OCI-LY1 (cell line): ENCODE results near the gene CBX4.

ENCODE experiments used
- EZH2 ChIP-seq: fragments of 200-600 bp; sonication (generic), shearing (Covaris generic); IDR thresholded peaks from 2 replicates; pipeline ENCODE4 v1.8.0; 2017; ENCODE audit warnings: borderline replicate concordance, mixed run types, mild to moderate bottlenecking, antibody characterized with exemption, low read length, moderate library complexity, mixed read lengths
- TF ChIP-seq, protein P1 (sequence below): fragments of 200-600 bp; sonication (generic), shearing (Covaris generic); IDR thresholded peaks from 2 replicates; pipeline ENCODE4 v1.5.1; 2017; ENCODE audit warnings: mild to moderate bottlenecking, antibody characterized with exemption, low read length, moderate library complexity, mixed read lengths

DNA sequence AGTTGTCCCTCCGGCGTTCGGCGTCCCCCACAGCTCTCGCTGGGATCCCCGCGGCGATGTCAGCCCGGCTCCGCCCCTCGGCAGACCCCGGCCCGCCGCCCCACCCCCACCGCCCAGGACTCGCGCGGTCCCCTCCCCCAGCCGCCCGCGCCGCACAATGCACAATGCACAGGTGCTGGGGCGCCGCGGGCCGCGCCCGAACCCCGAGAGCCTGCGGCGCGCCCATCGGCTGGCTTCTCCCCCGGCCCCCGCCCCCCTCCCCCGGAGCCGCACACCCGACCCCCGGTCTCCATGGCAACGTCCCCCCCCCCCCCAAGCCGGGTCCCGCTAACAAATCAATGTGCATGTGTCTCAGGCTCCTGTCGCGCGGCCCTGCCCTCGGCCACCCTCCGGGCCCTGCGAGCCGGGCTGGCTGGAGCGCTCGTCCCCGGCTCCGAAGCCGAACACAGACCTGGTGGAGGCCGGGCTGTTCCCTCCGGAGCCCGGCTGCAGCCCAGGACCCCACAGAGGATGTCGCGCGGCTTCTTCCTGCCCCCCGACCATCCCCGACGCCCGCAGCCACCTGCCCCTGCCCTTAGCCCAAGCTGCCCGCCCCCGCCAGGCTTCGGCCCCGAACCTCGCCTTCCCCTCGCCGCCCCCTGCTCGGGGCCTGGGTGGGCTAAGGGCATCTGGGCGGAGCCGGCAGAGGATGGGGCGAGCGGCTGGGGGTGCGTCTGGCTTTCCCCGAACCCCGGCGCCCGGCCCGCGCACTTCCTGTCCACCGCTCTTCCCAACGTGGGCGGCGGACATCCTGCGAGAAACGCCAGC lies 41.5 kb downstream of the CBX4 start:
- TF ChIP-seq, protein P1, sequence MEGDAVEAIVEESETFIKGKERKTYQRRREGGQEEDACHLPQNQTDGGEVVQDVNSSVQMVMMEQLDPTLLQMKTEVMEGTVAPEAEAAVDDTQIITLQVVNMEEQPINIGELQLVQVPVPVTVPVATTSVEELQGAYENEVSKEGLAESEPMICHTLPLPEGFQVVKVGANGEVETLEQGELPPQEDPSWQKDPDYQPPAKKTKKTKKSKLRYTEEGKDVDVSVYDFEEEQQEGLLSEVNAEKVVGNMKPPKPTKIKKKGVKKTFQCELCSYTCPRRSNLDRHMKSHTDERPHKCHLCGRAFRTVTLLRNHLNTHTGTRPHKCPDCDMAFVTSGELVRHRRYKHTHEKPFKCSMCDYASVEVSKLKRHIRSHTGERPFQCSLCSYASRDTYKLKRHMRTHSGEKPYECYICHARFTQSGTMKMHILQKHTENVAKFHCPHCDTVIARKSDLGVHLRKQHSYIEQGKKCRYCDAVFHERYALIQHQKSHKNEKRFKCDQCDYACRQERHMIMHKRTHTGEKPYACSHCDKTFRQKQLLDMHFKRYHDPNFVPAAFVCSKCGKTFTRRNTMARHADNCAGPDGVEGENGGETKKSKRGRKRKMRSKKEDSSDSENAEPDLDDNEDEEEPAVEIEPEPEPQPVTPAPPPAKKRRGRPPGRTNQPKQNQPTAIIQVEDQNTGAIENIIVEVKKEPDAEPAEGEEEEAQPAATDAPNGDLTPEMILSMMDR = no peak
- no peak for TF ChIP-seq EZH2
